HL-60/S4 (cell line): Measurements from ENCODE around the gene ZNF205.
"Not testable (repeated sequence)": the region's sequence is repeated elsewhere in the genome, so short reads cannot be mapped to it uniquely, and the experiment has no call there.

ENCODE experiments used
- in situ Hi-C: fragments of 300-500 bp; cut with MboI; formaldehyde crosslinking; loops from 2 replicates; pipeline ENCODE4 v1.14.3; 2022; ENCODE audit warnings: low sequenced_read_pairs

ZNF205 gene

DNA sequence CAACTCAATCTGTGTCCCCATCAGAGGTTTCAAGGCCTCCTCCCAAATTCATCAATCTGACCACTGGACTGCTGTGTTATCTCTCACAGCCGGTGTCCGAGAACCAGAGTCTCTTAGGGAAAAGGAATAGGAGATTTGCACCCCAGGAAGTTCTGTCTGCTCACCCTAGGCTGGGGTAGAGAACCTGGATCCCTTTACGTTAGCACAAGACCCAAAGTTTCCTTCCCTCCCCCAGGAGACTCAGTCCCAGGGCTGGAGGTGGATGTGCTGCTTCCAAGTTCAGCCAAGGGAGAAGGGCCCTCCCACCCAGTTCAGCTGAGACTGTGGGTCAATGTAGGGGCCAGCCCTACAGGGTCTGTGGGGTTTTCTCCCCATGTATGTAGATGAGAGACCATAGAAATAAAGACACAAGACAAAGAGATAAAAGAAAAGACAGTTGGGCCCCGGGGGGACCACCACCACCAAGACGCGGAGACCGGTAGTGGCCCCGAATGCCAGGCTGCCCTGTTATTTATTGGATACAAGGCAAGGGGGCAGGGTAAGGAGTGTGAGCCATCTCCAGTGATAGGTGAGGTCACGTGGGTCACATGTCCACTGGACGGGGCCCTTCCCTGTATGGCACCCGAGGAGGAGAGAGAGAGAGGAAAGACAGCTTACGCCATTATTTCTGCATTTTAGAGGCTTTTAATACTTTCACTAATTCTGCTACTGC lies 52.9 kb downstream of the ZNF205 start:
- in situ Hi-C loops, result no loop called here

GRCh38 chr16:3166505-3166886 lies 54.1 kb downstream of the ZNF205 start:
- in situ Hi-C loops, result no loop called here

DNA sequence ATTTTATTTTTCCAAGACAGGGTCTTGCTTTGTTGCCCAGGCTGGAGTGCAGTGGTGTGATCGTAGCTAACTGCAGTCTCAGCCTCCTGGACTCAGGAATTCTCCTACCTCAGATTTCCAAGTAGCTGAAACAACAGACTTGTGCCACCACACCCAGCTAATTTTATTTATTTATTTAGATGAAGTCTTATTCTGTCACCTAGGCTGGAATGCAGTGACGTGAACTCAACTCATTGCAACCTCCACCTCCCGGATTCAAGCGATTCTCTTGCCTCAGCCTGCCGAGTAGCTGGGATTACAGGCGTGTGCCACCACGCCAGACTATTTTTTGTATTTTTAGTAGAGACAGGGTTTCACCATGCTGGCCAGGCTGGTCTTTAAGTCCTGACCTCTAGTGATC lies 56.3 kb downstream of the ZNF205 start:
- in situ Hi-C loops, result not testable (repeated sequence)
